K562 (cell line): ENCODE measurements around the gene SORBS2. TPM values are rescaled to one million over a fixed set of nuclear protein-coding genes. Genes with fewer than 3 reads are reported as not detected.

Source experiments
- BCOR ChIP-seq: fragments of 450-650 bp; IDR thresholded peaks from 2 replicates; pipeline ENCODE4 v1.6.1; 2016
- CSDE1 ChIP-seq, 2 experiments: fragments of 450-650 bp; IDR thresholded peaks; 2 replicates each; pipeline ENCODE4 v1.6.1; 2016; ENCODE audit warnings: mild to moderate bottlenecking in 1 of 2
- HDGF ChIP-seq: fragments of 450-650 bp; IDR thresholded peaks from 2 replicates; pipeline ENCODE4 v1.6.1; 2016
- MTA2 ChIP-seq: fragments of 450-650 bp; IDR thresholded peaks from 2 replicates; pipeline ENCODE4 v1.6.1; 2016; ENCODE audit warnings: low read depth
- SAP30 ChIP-seq: fragments of 200-600 bp; sonication (generic); IDR thresholded peaks from 2 replicates; pipeline ENCODE4 v1.6.1; 2012; ENCODE audit warnings: borderline replicate concordance, low read depth, mild to moderate bottlenecking, moderate library complexity, low read length, control low read depth, inconsistent platforms; ENCODE audit not compliant: insufficient read depth, poor library complexity, severe bottlenecking
- STAG1 ChIP-seq: sonication (generic); formaldehyde crosslinking; IDR thresholded peaks from 2 replicates; pipeline ENCODE4 v1.5.0; 2020; ENCODE audit warnings: missing genetic modification reagents, borderline replicate concordance
- ZMIZ1 ChIP-seq, 2 experiments: fragments of 150-350 bp in 1 of 2; IDR thresholded peaks; 2 replicates each; pipeline ENCODE4 v1.6.1; 2012 to 2016; ENCODE audit warnings: low read depth in 2 of 2, low read length in 2 of 2, mild to moderate bottlenecking in 1 of 2, moderate library complexity in 1 of 2
- ZNF395 ChIP-seq: fragments of 200-800 bp; sonication (Bioruptor generic); IDR thresholded peaks from 2 replicates; pipeline ENCODE4 v1.6.1; 2017; ENCODE audit warnings: missing genetic modification characterization, missing compliant biosample characterization
- ZZZ3 ChIP-seq: fragments of 450-650 bp; IDR thresholded peaks from 2 replicates; pipeline ENCODE4 v1.6.1; 2016; ENCODE audit warnings: antibody characterized with exemption, mild to moderate bottlenecking, moderate library complexity
- polyA plus RNA-seq, 8 experiments: library from polyadenylated mRNA; depleted of rRNA in 4 of 8; stranded (reverse) in 5 of 8; unstranded in 3 of 8; fragments of >200 nt; fragmentation: Nextera tagmentation in 2 of 8; fragmentation: Illumina TruSeq in 1 of 8; extraction: Ambion mirVana in 2 of 8; extraction: Trizol in 1 of 8; gene quantifications; 2 replicates each; pipeline versions ENCODE4 v1.2.1 to v1.2.3, GENCODE V29; 2011 to 2014; ENCODE audit warnings: inconsistent platforms in 1 of 8, missing spikeins in 1 of 8
- total RNA-seq, 7 experiments: library from RNA; depleted of rRNA in 6 of 7; stranded (reverse); fragments of >200 nt in 6 of 7; fragmentation: Illumina TruSeq in 2 of 7; extraction: Trizol in 2 of 7; gene quantifications; 2 replicates each; pipeline versions ENCODE4 v1.2.1 to v1.2.3, GENCODE V29; 2011 to 2021; ENCODE audit warnings: low replicate concordance in 1 of 7

Gene SORBS2
- total and polyA plus RNA-seq, 9 of the 15 experiments (the other 6 are each of a cell fraction or from before 2014, with no cell fraction given) = 0.29 TPM; not detected in 8

GRCh38 chr4:185576314-185576961 is 235.6 kb downstream of the SORBS2 start (continued):
- TF ChIP-seq ZMIZ1 (IDR thresholded peaks at IDR 0.05; ENCODE audit: low read depth in 2 of 2, low read length in 2 of 2) = no peak
- TF ChIP-seq BCOR = no peak
- no peak for TF ChIP-seq HDGF
- no peak for TF ChIP-seq ZZZ3
- no peak for TF ChIP-seq STAG1
- TF ChIP-seq ZNF395 (CRISPR knock-in tag) = no peak
- no peak for TF ChIP-seq SAP30
- TF ChIP-seq CSDE1 (IDR thresholded peaks at IDR 0.05) = no peak
- no peak for TF ChIP-seq MTA2
